GM23248 (cell line): ENCODE results near the gene PRLH. TPM values are rescaled to one million over a fixed set of nuclear protein-coding genes. Genes with fewer than 3 reads are reported as not detected.

Experiments used
- DNase-seq: peaks from one replicate; pipeline ENCODE4 v3.0.0-alpha.2; 2015
- H2AFZ ChIP-seq: fragments of 200-600 bp; sonication (generic); 2 replicates; pipeline ENCODE4 v1.6.1; 2016; ENCODE audit warnings: antibody characterized with exemption
- H3F3A ChIP-seq: fragments of 200-600 bp; sonication (generic); 2 replicates; pipeline ENCODE4 v1.6.1; 2016; ENCODE audit warnings: mild to moderate bottlenecking, antibody characterized with exemption, mixed run types; ENCODE audit not compliant: insufficient read depth
- H3K27ac ChIP-seq: fragments of 200-600 bp; sonication (generic); 2 replicates; pipeline ENCODE4 v1.5.1; 2016; ENCODE audit warnings: mild to moderate bottlenecking
- H3K27me3 ChIP-seq: fragments of 200-600 bp; sonication (generic); replicated peaks from 2 replicates; pipeline ENCODE4 v1.6.1; 2016; ENCODE audit warnings: mild to moderate bottlenecking; ENCODE audit not compliant: insufficient read depth
- H3K36me3 ChIP-seq: fragments of 200-600 bp; sonication (generic); 2 replicates; pipeline ENCODE4 v1.6.1; 2016; ENCODE audit warnings: low read depth, mild to moderate bottlenecking
- H3K4me1 ChIP-seq: fragments of 200-600 bp; sonication (generic); 2 replicates; pipeline ENCODE4 v1.6.1; 2016; ENCODE audit warnings: mild to moderate bottlenecking; ENCODE audit not compliant: insufficient read depth
- H3K4me2 ChIP-seq: fragments of 200-600 bp; sonication (generic); one replicate; pipeline ENCODE4 v1.6.1; 2016; ENCODE audit warnings: mild to moderate bottlenecking; ENCODE audit not compliant: unreplicated experiment
- H3K4me3 ChIP-seq: fragments of 200-600 bp; sonication (generic); 2 replicates; pipeline ENCODE4 v1.5.1; 2016; ENCODE audit warnings: mild to moderate bottlenecking
- H3K79me2 ChIP-seq: fragments of 200-600 bp; sonication (generic); 2 replicates; pipeline ENCODE4 v1.6.1; 2016; ENCODE audit warnings: mild to moderate bottlenecking; ENCODE audit not compliant: insufficient read depth
- H3K9ac ChIP-seq: fragments of 200-600 bp; sonication (generic); 2 replicates; pipeline ENCODE4 v1.6.1; 2016; ENCODE audit warnings: mild to moderate bottlenecking
- H3K9me2 ChIP-seq: fragments of 200-600 bp; sonication (generic); 2 replicates; pipeline ENCODE4 v1.6.1; 2016; ENCODE audit warnings: mixed run types, mild to moderate bottlenecking, moderate library complexity; ENCODE audit not compliant: insufficient read depth
- H3K9me3 ChIP-seq: fragments of 200-600 bp; sonication (generic); one replicate; pipeline ENCODE4 v1.6.1; 2017; ENCODE audit warnings: low read depth
- H4K20me1 ChIP-seq: fragments of 200-600 bp; sonication (generic); 2 replicates; pipeline ENCODE4 v1.6.0; 2016; ENCODE audit not compliant: insufficient read depth
- EZH2 ChIP-seq: fragments of 200-600 bp; sonication (generic); IDR thresholded peaks from 2 replicates; pipeline ENCODE4 v1.6.1; 2018; ENCODE audit warnings: antibody characterized with exemption, mild to moderate bottlenecking; ENCODE audit not compliant: insufficient read depth, poor library complexity, severe bottlenecking
- EZH2phosphoT487 ChIP-seq: fragments of 200-600 bp; sonication (generic); IDR thresholded peaks from 2 replicates; pipeline ENCODE4 v1.6.1; 2018; ENCODE audit warnings: antibody characterized with exemption, moderate library complexity, mild to moderate bottlenecking, low read depth; ENCODE audit not compliant: insufficient read depth
- WGBS, 2 experiments: methylation state at CpG; one replicate each; pipeline ENCODE4 v1.1.6; 2015 to 2017; ENCODE audit warnings: low lambda C conversion rate in 2 of 2, low coverage in 1 of 2; ENCODE audit errors: missing lambda C conversion rate in 2 of 2; 5-methylcytosine and 5-hydroxymethylcytosine counted together
- in situ Hi-C: fragments of 300-500 bp; cut with MboI; formaldehyde crosslinking; loops from 2 replicates; pipeline ENCODE4 v1.15.0; 2020
- polyA plus RNA-seq: library from polyadenylated mRNA; unstranded; fragments of >200 nt; fragmentation: Nextera tagmentation; extraction: Ambion mirVana; gene quantifications from 2 replicates; pipeline ENCODE4 v1.2.1, GENCODE V29; 2016
- total RNA-seq: library from RNA; depleted of rRNA; stranded (reverse); fragments of >200 nt; shearing (Covaris generic); gene quantifications from 2 replicates; pipeline ENCODE4 v1.2.3, GENCODE V29; 2014

Gene PRLH
- total and polyA plus RNA-seq, 2 experiments from 2014 or later: not detected

- Histone ChIP-seq H2AFZ (no peak overlapping the region), H3K79me2 (no peaks in the 10 kb centered on the region), H3K4me2 (no peak overlapping the region), H3K9ac (no peak overlapping the region), H3K4me1 (no peaks in the 10 kb centered on the region), H3K36me3 (no peaks in the 10 kb centered on the region), H3K27me3 (no peaks in the 10 kb centered on the region), H3K4me3 (no peak overlapping the region), H3K9me3 (no peaks in the 10 kb centered on the region), H4K20me1 (no peaks in the 10 kb centered on the region), H3K9me2 (no peaks in the 10 kb centered on the region), H3K27ac (no peak overlapping the region), H3F3A (no peaks in the 10 kb centered on the region)
- TF ChIP-seq EZH2 (no peak), EZH2phosphoT487 (no peak)
- WGBS, 2 experiments: 86% methylated on average over 17 to 19 of the region's 19 CpGs
- no peak for DNase-seq
- in situ Hi-C loops: loop anchor here (10.0 to 25.0 kb wide), 2 partner anchors 161 to 679 kb away; no protein-coding TSS in a partner anchor
Measured at GRCh38 chr2:237583385-237584295, 17.3 kb downstream of the PRLH start.

- no peak overlapping the region for H3K27ac ChIP-seq
- no peaks in the 10 kb centered on the region for H4K20me1 ChIP-seq
- 88 to 91% methylated on average over 15 of the region's 15 CpGs for WGBS, 2 experiments
- H3K9ac ChIP-seq: no peak overlapping the region
- TF ChIP-seq EZH2 (no peak), EZH2phosphoT487 (no peak)
- H3K36me3 ChIP-seq: no peaks in the 10 kb centered on the region
- no peaks in the 10 kb centered on the region for H3K4me1 ChIP-seq
- H3K4me3 ChIP-seq: no peak overlapping the region
- in situ Hi-C loops: loop anchor here (10.0 to 25.0 kb wide), 2 partner anchors 159 to 677 kb away; no protein-coding TSS in a partner anchor
- H2AFZ ChIP-seq: no peak overlapping the region
- H3K9me3 ChIP-seq: no peaks in the 10 kb centered on the region
- DNase-seq: no peak
- no peaks in the 10 kb centered on the region for H3K9me2 ChIP-seq
- no peaks in the 10 kb centered on the region for H3K79me2 ChIP-seq
- no peaks in the 10 kb centered on the region for H3K27me3 ChIP-seq
- H3F3A ChIP-seq: no peaks in the 10 kb centered on the region
- no peak overlapping the region for H3K4me2 ChIP-seq
Measured at GRCh38 chr2:237585590-237586221, 19.3 kb downstream of the PRLH start.

GRCh38 chr2:237588044-237588696, 21.8 kb downstream of the PRLH start:
- Histone ChIP-seq H3K9me2 (no peaks in the 10 kb centered on the region), H3K9me3 (no peaks in the 10 kb centered on the region), H3K9ac (no peak overlapping the region), H2AFZ (no peak overlapping the region), H3K4me2 (no peak overlapping the region), H3K36me3 (no peaks in the 10 kb centered on the region), H3F3A (no peaks in the 10 kb centered on the region), H3K4me1 (no peaks in the 10 kb centered on the region), H3K79me2 (no peaks in the 10 kb centered on the region), H4K20me1 (no peaks in the 10 kb centered on the region), H3K27ac (no peak overlapping the region), H3K27me3 (no peaks in the 10 kb centered on the region), H3K4me3 (no peak overlapping the region)
- WGBS, 2 experiments: 89 to 91% methylated on average over 9 of the region's 9 CpGs
- TF ChIP-seq EZH2: no peak
- TF ChIP-seq EZH2phosphoT487: no peak
- in situ Hi-C loops: loop anchor here (10.0 to 25.0 kb wide), 2 partner anchors 157 to 674 kb away; no protein-coding TSS in a partner anchor
- DNase-seq: no peak
